ENCODE results near the gene KYNU.

DNA sequence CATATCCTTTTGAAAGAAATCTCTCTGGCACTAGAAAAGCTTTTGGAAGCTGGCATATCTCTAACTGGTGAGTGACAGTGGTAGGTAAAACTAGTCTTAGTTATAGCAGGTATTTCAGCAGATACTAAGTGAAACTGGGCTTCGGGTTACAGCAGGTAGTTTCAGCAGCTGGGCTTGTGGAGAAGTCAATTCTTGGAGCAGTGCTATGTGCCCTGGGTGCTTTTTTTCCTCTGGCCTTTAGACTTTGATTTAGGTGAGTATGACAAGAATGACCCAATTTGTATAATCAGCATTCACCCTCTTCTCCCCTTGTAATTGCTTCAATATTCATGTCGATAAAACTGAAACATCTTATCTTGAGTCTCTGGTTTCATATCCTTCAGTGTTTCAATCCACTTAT is 123.1 kb downstream of the KYNU start:
- TF ChIP-seq SIN3A (IDR thresholded peaks at IDR 0.05; ENCODE audit: borderline replicate concordance, insufficient read depth, low read length) (no peak), POLR2AphosphoS5 (IDR thresholded peaks at IDR 0.05; ENCODE audit: low read depth, low read length) (no peak)

Measured in PFSK-1 (cell line).